Measurements from ENCODE around the gene GNG4.

GNG4 gene

DNA sequence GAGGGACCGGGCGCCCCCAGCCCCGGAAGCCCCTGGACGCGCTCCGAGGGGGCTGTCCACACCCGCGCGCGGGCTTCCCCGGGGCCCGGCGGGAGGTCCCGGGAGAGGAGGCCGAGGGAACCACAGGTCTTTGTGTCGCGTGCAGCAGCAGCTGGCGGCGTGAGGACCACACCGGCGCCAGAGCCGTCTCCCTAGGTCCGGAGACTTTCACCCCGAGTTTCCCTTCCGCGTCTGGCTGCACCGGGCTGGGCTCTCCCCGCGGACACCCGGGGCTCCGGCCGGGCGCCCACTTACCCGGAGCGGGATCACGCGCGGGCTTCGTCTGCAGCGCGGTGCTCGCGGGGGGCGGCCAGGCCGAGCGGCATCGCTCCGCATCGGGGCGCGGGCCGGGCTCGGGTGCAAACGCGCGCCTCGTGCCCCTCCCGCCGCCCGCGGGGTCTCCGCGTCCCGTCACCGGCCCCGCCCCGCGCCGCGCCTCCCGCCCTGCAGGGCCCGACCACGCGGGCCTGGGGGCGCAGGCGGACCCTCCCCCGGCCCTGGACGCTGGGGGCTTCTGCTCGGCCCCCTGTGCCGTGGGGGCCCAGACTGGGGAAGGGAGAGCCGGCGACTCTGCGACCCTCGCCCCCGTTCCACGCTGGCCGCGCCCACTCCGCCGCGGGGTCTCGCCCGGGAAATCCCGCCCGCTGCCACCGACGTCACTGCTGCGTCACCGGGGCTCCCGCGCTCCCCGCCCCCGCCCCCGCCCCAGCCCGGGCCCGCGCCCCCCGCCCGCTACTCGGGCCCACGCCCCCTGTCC is at the start of gene GNG4:
Gene GNG4, minus strand, starts transcription at position 417 of the 796 bp plus-strand sequence. CDS start 65,946 bp downstream, outside the sequence.
- DNase-seq: peak in 1 of 2 donors; percentile 24

DNA sequence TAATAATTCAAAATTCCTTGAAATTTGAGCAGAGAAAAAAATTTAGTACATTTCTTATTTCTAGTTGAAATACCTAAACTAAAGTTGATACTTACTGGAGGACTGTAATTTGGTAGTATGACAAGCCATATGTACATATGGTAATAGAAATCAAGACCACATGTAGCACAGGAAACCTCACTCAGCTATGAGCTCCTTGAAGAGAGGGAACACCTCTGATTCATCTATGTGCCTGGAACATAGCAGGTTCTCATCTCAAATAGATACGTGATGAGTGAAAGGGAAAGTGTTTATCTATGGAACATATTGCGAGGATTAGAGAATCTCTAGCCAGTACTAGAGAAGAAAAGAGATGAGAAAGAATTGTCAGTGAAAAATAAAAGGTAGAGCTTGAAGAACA is 47.9 kb upstream of the GNG4 start:
- peak in 1 of 2 donors; percentile 16 for DNase-seq

DNA sequence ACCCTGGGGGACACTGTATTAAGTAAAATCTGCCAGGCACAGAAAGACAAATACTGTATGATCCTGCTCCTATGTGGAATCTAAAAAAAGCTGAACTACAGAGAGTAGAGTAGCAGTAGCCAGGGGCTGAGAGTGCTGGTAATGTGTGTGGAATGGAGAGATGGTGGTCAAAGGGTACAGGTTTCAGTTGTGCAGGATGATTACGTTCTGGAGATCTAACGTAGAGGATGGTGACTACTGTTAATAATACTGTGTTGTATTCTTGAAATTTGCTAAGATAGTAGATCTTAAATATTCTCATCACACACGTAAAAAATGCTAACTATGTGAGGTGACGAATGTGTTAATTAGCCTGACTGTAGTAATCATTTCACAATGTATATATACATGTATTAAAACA is 39.8 kb upstream of the GNG4 start:
- no peak for DNase-seq

DNA sequence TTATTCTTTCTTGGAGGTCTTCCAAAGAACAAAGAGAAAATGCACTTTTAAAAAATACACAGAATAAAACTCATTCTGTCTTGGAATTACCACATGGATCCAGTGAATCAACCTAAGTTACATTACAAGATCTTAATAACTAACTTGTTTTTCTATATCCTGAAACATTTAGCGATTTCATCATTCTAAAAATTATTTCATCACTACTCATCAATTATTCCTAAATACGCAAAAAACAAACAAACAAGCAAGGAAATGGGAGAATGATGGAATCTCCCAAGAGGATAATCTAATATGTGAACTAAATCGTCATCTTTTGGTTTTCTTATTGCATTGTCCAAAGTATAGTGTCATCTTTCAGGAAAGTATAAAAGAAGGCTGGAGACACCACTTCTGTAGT is 38.5 kb upstream of the GNG4 start:
- no peak for DNase-seq

DNA sequence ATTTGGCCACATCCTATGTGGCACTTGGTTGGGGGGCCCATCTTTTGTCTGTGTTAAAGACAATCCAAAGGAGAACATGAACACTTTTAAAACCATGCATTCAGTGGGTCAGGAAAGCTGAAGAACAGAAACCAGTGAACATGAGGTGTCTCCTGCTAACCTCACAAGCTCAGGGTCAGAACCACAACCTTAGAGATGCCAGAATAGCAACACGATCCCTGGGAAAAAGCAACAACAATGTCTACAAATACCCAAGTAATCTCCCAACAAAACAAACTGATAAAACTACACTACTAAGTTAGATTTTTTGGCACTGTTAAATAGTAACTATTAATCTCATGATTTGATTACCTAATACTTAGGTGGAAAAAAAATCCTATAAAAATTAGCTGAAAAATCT is 34.1 kb upstream of the GNG4 start:
- no peak for DNase-seq

DNA sequence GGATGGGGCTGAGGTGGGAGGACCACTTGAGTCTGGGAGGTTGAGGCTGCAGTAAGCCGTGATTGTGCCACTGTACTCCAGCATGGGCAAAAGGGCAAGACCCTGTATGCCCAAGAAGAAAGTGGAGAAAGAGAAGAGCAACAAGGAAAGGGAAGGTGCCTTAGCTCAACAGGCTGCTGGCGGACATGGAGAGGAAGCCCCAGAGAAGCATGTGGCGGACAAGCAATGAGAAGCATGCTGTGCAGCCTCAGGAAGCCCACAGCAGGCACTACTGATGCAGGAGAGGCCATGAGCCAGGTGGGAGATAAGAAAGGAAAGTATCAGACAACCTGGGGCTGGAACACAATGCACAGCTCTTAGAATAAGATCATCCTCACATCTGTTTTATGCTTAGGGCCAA is 32.6 kb upstream of the GNG4 start:
- DNase-seq: no peak

DNA sequence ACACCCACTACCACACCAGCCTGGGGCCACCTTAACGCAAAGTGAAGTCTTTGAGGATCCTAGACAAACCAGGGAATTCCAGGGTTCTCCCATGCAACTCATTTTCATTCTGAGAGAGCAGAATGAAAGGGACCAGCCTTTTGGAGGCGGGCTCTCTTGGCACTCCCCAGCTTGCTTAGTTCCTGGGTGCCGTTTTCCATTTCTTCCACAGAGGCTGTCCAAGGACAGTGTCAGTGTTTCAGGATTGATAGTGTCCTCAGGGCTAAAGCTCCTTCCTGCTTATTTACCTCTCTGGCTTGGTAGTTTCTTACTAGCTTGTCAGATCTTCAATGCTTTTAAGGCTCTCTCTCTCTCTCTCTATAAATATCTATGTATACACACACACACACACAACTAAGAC is 30.1 kb upstream of the GNG4 start:
- DNase-seq: no peak

DNA sequence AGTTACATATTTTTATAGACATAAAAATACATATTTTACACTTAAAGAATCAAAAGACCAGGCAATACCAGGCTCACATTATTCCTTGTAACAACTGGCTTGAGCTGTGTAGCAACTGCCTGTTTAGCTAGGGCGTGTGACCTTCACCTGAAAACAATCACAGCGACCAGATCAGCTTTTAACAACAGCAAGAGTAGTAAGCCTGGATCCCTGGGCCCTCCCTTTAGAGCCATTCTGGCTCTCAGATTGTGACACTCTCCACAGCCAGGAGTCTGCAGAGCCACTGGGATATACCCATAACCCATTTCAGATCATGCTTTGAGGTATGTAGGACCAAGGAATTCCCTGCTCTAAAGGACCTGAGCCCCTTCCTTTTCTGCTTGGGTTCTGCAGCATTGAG is 29.4 kb upstream of the GNG4 start:
- DNase-seq: no peak

DNA sequence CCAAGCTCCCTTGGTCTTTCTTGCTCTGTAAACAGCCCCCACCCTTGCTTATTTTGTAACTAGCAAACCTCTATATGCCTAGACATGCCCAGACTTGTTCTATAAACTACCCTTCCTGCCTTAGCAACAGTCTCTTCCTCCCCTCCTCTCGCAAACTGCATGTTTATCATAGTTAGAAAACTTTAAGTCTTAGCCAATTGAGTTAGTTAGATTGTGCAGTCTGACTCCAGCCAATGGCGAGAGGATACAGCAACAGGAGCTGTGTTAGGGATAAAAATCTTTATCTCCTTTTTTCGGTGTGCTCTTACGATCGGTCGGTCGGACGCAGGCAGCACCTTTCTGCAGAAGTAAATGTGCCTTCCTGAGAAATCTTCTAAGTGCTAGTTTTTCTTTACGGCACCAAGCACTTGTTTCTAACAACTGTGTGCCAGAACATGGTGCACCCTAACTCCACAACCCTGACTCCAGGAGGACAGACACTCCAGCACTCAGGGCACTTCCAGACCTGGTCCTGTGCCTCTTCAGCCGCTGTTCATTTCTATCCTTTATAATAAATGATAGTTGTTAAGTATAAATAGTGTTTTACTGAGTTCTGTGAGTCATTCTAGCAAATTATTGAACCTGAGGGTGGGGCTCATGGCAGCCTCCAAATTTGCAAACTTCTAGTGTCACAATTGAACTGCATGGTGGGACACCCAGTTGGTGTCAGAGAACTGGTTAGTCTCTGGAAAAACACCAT is 25.7 kb upstream of the GNG4 start:
- no peak for DNase-seq

DNA sequence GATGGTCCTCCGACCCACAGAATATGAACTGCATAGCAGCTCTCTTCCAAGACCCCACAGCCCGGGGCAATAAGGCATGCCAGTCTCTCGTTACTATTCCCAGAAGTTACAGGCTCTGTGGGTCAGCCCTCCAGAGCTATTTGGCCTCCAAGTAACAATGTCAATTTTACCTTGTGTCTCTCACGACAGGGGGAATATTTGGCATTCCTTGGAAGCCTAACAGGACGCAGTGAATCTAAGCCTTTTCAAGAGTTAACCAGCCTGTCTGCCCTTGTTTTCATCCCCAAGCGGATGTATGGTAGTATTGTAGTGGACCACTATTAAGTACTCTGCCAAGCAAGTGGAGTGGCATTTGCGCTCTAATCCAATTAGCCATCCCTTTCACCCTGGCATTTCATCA is 24.4 kb upstream of the GNG4 start:
- DNase-seq: no peak

DNA sequence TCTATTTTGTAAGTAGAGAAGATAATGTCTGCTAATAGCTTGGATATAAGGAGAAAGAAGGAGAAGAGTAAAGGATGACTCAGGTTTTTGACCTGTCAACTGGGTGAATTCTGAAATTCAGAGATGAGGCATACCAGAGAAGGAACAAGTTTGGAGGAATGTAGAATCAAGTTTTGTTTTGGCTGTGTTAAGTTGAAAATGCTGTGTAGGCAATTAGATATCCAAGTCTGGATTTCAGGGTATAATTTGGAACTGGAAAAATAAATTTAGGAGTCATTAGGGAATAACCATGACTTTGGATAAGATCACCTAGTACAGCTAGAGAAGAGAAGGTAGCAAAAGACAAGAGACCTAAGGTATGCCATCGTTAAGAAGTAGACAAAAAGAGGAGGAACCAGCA is 22.4 kb upstream of the GNG4 start:
- DNase-seq: no peak

DNA sequence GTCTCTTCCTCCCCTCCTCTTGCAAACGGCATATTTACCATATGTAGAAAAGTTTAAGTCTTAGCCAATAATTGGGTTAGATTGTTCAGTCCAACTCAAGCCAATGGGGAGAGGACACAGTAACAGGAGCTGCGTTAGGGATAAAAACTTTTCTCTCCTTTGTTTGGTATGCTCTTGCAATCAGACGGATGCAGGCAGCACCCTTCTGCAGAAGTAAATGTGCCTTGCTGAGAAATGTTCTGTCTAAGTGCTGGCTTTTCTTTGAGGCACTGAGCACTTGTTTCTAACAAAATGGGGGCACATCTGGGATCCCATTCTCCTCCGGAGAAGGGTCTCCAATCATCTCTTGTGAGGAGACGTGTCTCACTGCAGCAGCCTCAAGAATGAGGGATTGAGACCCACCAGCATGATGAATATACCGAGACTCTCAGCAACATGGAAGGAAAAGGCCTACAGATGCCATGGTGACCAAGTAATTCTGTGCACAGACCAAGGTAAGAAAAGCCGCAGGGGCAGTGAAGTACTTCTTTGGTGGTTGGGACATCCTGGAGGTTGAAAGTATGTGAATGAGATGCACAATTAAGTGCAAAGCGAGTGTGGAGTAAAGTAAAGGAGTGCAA is 20.7 kb upstream of the GNG4 start:
- no peak for DNase-seq

DNA sequence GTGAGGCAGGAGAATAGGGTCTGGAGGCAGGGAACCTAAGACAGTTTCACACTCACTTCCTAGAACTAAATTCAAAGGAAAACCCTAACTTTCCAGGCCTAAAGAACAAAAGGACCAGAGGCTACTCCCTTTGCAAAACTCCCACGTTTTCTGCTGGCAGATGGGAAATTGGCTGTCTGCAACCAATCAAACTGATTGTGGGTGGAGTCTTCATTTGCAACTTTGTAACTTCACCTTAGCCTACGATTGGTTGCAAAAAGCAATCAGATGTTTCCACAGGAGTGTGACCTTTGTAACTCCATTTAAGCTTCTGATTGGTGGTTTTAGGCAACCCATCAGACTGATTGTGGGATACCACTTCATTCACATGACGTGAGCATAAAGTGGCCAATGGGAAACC is 19.7 kb upstream of the GNG4 start:
- DNase-seq: no peak

DNA sequence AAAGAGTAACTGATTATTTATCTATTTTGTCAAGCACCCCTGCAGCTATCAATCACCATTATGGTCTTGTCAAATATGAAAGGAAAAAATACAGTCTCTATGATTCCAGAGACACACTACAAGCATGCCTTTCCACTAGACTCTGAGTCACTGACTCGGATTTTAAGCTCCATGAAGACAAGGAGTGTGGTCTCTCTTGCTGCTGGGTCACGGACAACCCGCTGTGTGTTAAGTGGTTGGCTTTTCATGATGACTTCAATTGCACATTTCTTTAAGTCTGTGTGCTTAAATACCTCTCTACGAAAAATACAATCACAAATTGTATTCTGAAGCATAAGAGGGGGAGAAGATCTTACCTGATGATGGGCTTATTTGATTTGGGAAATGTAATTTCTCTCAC is 14.0 kb upstream of the GNG4 start:
- no peak for DNase-seq

DNA sequence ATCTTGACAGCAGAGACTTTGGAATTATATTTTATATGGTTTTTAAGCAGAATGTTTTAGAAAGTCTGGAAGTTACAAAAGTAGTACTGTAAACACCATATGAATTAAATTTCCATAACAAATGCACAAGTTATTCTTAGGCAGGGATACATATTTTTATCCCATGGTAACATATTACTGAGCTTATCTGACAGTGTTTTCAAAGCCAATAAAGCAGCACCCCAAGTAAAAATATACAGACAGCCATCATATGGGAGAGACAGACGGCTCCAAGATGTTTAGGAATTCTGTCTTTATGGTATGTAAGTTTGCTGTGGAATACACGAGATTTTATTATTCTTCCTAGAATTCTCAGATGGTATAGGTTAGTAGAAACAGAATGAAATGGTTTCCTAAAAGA is 12.0 kb upstream of the GNG4 start:
- DNase-seq: no peak

DNA sequence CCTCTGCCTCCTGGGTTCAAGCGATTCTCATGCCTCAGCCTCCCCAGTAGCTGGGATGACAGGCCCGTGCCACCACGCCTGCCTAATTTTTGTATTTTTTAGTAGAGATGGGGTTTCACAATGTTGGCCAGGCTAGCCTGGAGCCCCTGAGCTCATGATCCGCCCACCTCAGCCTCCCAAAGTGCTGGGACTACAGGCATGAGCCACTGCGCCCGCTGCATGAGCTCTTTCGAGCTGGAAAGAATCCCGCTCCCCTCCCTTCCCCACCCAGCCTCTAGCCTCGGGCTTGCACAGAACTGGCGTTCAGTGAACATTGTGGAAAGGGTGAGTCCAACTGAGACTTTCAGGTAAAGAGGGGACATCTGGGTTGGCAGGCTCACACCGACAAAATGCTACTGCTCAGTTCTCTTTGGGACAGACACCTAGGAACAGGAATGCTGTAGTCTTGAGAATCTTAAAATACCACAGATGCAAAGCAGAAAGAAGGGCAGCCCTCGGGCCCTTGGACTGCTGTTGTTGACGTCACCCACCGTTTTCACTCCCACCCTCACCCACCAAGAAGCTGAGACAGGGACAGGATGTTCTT is 9.7 kb upstream of the GNG4 start:
- DNase-seq: no peak

DNA sequence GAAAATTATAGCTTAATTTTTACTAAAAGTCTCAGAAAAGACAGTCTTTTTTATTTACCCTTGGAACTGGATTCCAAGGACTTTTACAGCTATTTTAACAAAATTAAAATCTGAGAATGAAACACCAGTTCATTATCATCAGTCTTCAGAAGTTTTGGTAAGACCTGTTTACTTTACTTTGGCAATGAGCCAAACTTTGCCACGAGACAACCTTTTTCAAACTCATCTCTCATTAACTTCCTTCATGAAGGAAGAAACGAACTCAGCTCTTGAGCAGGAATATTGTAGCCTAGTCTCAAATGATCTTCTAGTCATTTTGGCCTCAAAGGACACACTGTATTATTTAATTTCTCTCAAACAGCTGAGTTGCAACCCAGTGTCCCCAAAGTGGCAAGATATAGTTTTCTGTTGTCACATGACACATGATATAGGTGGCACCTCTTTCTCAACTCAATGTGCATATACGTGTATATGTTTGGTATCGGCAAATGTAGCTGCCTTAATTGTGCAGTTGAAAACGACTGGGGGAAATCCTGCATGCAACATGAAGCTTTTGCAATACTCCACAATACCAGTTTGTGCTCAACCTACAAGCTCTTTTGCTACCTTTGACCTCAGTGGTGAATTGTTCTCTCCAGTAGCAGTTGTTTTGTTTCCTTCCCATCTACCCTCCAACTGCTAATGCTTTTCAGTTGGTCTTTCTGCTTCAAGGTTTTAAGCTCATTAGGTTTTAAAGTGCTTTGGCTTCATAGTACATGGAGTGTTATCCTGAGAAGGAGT is 8.4 kb upstream of the GNG4 start:
- no peak for DNase-seq

DNA sequence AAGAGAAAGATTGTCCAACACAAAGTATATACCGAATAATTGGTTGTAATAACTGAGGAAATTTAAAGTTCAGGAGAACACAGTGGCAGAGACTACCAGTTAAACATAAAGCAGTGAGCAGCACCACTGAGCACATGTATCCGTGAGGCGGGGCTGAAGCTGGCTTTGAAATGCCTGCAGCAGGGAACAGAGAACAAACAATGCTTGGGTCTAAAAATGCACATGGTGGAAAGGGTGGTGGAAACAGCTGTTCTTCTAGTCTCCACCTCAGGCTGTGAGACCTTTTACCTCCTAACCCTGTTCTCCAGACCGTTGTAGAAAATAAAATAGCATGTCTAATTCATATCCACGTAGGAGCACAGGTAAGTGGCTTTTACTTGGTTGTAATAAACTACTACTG is 7.7 kb upstream of the GNG4 start:
- DNase-seq: no peak

DNA sequence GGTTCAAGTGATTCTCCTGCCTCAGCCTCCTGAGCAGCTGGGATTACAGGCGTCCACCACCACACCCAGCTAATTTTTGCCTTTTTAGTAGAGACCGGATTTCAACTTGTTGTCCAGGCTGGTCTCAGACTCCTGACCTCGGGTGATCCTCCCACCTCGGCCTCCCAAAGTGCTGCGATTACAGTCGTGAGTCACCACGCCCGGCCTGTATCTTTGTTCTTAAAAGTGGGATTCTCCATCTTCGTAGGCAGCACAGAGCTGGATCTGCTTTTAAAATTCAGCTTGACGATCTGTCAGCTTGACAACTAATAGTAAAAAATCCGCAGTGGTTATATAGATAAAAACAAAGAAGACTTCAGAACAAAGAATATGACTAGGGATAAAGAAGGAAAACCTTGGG is 2.8 kb upstream of the GNG4 start:
- no peak for DNase-seq

DNA sequence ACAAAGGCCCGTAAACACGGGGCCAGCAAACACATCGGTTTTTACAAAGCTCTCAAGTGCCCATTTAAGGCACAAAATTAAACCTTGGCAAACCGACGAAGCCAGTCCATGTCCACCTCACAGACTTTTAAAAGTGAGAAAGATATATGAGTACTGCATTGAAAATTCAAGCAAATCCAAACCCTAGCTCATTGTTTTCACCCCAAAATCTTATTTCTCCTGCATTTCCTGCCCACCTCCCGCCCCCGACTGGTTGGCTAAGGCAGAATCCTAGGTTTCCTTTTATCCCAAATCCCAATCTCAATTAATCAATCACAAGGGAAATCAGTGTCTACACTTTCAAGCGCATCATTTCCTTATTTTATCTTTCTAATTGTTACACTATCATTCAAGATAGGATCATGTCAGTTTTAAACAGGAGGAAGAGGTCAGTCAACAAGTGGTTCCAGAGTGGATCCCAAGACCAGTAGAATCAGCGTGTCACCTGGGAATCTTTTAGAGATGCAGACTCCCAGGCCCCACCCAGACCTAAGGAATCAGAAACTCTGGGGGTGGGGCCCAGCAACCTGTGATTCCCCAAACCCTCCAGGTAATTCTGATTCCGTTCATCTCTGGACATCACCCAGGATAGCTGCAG is 1.7 kb upstream of the GNG4 start:
- no peak for DNase-seq

DNA sequence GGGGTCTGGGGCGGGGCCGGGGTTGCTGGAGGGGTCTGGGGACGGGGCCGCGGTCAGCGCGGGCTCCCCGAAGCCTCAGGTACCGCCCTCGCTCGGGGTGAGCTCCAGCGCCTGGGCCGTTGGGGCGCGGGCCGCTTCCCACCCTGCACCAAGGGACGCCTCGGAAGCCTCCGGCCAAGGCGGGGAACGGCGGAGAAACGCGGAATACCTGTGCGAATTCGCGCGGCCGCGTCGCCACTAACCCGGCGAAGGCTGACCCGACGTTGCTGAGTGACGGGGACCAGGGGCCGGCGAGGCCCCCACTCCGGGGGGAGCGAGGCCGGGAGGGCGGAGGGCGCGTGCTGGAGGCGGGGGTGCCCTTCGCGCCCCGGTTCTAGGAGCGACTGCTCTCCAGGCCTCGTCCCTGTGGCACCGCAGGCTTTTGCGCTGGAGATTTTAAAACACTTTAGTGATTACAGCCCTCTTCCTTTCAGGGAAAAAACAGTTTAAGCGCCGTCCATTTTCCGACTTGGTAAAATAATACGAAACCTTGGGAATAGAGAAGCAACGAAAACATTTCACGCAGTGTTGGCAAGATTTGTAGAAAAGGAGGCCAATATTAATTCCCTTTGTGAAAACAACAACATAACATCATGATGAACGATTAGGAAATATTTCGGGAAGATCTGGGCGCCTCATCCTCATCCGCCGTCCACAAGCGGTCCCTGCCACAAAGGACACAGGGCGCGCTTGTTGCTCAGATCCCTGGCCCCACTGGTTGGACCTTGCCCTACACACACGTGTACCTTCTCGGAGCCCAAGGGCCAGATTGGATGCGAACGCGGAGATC is 971 bp upstream of the GNG4 start:
- no peak for DNase-seq
